ENCODE results near the gene GNB2. TPM values are rescaled to one million over a fixed set of nuclear protein-coding genes. Genes with fewer than 3 reads are reported as not detected.

GNB2 gene
- 209 TPM for total RNA-seq

GRCh38 chr7:100673302-100673941, at the start of gene GNB2:
TSS of gene GNB2 (plus strand) at chr7:100673740. CDS start at chr7:100676266, 2,526 bp downstream.

GRCh38 chr7:100641463-100641859, 32.1 kb upstream of the GNB2 start, which contains the start of gene TFR2:
TSS of gene TFR2 (minus strand) at chr7:100641552. CDS start at chr7:100641509, 43 bp downstream.

DNA sequence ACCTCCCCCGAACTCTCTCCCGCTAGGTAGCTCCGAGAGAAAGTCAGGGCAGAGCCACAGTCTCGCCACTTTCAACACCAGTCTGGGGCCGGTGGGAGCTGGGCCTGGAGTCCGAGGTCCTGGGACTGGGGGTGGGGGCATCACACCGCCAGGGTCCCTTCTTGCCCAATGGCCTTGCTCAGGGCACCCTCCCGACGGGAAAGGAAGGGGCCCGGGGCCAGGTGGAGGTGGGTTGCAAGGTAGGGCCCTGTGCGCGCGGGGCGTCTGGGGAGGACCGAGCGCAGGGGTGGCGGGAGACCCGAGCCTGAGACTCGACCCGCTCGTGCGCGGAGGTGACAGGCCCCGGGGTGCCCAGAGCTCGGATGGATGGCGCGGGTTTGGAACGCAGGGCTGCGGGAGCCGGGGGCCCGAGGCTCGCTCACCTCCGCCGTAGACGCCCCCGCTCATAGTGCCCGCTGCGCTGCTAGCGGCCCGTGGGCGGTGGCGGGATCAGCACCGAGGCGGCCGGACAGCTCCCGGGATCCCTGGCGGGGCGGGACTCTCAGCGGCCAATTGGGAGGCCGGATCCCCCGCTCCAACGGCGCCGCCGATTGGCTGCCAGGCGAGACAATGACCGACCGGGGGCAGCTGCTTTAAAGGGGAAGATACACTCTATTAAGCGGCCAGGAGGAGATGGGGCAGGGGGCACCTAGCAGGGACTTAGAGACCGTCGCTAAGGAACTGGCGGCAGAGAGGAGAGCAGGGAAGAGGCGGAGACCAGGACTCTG, 17.4 kb upstream of the GNB2 start, which contains the start of gene ACTL6B:
TSS of gene ACTL6B (minus strand) at position 541 of the 767 bp plus-strand sequence. CDS start at position 447, 94 bp downstream.

DNA sequence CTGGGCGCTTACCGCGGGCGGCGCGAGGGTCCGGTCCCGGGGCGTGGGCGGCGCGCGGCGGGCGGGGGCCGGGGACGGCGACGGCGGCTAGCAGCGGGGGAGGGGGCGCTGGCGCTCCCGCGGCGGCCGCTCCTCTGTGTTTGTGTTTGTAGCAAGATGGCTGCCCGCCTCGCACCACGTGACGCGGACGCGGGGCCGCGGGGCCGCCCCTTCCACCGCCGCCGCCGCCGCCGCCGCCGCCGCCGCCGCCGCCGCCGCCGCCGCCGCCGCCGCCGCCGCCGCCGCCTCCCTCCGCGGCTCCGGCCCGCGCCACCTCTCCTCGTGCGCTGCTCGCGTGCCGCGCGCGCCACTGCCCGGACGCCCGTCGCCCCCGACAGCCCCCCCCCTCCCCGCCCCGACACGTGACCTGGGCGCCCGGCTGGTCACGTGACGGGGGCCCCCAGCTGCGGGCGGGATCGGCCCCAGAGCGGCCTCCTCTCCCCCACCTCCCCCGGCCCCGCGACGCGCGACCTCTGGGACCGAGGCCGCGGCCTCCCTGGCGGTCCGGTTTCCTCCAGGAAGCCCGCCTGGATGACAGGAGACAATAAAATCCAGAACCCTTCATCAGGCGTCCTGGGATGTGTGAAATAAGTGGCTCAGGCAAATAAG, 20.7 kb downstream of the GNB2 start, which contains the start of gene GIGYF1:
TSS of gene GIGYF1 (minus strand) at position 153 of the 648 bp plus-strand sequence. CDS start 6,012 bp downstream, outside the sequence.

DNA sequence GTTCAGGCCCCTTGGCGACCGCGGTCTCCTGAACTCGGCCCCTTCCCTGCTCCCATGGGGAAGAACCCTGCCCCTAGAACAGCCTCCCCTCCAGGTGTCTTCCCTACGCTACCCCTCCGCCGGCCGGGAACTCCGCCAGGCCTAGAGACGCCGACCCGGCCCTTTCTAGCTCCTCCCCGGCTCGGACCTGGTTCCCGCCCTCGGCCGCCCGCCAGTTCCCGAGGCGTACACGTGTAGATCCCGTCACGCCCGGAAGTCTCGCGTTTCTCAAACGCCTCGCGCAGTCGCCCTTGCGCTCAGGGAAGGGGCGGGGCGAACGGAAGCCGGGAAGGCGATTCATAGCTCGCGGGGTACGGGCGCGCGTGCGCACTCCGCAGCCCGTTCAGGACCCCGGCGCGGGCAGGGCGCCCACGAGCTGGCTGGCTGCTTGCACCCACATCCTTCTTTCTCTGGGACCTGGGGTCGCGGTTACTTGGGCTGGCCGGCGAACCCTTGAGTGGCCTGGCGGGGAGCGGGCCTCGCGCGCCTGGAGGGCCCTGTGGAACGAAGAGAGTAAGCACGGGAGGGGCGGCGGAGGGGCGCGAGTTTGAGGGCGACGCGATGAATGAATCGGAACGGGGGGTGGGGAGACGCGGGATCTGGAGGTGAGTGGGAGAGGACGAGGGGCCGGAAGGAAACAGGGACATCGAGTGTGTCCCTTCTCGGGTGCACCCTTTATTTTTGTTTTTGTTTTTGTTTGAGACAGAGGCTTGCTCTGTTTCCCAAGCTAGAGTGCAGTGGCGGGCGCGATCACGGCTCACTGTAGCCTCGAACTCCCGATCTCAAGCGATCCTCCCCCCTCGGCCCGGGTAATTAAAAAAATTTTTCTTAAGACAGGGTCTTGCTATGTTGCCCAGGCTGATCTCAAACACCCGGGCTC, 32.5 kb downstream of the GNB2 start, which contains the start of gene POP7:
TSS of gene POP7 (plus strand) at position 369 of the 919 bp plus-strand sequence. CDS start 710 bp downstream, outside the sequence.

DNA sequence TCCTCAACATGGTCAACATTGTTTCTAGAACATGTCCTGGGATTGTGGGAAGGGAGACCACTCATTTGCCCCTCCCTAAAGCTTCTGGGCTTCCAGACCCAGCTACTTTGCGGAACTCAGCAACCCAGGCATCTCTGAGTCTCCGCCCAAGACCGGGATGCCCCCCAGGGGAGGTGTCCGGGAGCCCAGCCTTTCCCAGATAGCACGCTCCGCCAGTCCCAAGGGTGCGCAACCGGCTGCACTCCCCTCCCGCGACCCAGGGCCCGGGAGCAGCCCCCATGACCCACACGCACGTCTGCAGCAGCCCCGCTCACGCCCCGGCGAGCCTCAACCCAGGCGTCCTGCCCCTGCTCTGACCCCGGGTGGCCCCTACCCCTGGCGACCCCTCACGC, 46.7 kb downstream of the GNB2 start, which contains the start of gene EPO:
TSS of gene EPO (plus strand) at position 190 of the 392 bp plus-strand sequence. CDS start 513 bp downstream, outside the sequence.

Other genes starting within 250 kb of the GNB2 start
- gene ZCWPW1, start 245.0 kb upstream of the GNB2 start, total RNA-seq: 2.0 TPM
- 42.0 TPM for gene MEPCE, start 243.9 kb upstream of the GNB2 start, total RNA-seq
- gene PPP1R35, start 237.2 kb upstream of the GNB2 start, total RNA-seq: 20.1 TPM
- gene SPACDR, start 209.5 kb upstream of the GNB2 start, total RNA-seq: 0.58 TPM
- gene TSC22D4, start 194.5 kb upstream of the GNB2 start, total RNA-seq: 41.9 TPM
- gene NYAP1, start 189.8 kb upstream of the GNB2 start, total RNA-seq: 2.9 TPM
- gene AGFG2, start 134.5 kb upstream of the GNB2 start, total RNA-seq: 13.9 TPM
- gene SAP25, start 99.8 kb upstream of the GNB2 start, total RNA-seq: 2.7 TPM
- 43.5 TPM for gene LRCH4, start 87.6 kb upstream of the GNB2 start, total RNA-seq
- 0.82 TPM for gene FBXO24, start 87.4 kb upstream of the GNB2 start, total RNA-seq
- gene PCOLCE, start 71.4 kb upstream of the GNB2 start, total RNA-seq: 101 TPM
- gene MOSPD3, start 61.2 kb upstream of the GNB2 start, total RNA-seq: 15.4 TPM
- gene TFR2, start 32.2 kb upstream of the GNB2 start, total RNA-seq: 5.3 TPM
- gene ACTL6B, start 17.3 kb upstream of the GNB2 start, total RNA-seq: not detected
- 36.3 TPM for gene GIGYF1, start 20.5 kb downstream of the GNB2 start, total RNA-seq
- gene POP7, start 32.4 kb downstream of the GNB2 start, total RNA-seq: 46.1 TPM
- not detected for gene EPO, start 46.7 kb downstream of the GNB2 start, total RNA-seq
- gene ZAN, start 59.9 kb downstream of the GNB2 start, total RNA-seq: not detected
- 91.7 TPM for gene EPHB4, start 153.8 kb downstream of the GNB2 start, total RNA-seq
- 25.4 TPM for gene SLC12A9, start 179.0 kb downstream of the GNB2 start, total RNA-seq
- 73.4 TPM for gene TRIP6, start 193.6 kb downstream of the GNB2 start, total RNA-seq
- gene SRRT, start 201.4 kb downstream of the GNB2 start, total RNA-seq: 81.9 TPM
- gene UFSP1, start 216.0 kb downstream of the GNB2 start, total RNA-seq: 4.5 TPM
- 25.6 TPM for gene ACHE, start 222.1 kb downstream of the GNB2 start, total RNA-seq